Loucy (cell line): ENCODE measurements around the gene ACLY.

Source experiments
- H2AFZ ChIP-seq: fragments of 200-600 bp; sonication (generic); 2 replicates; pipeline ENCODE4 v1.6.0; 2016; ENCODE audit warnings: antibody characterized with exemption, mild to moderate bottlenecking, low read length, moderate library complexity
- H3F3A ChIP-seq: fragments of 200-600 bp; 2 replicates; pipeline ENCODE4 v1.6.0; 2016; ENCODE audit warnings: antibody characterized with exemption, low read depth, mild to moderate bottlenecking
- H3K27me3 ChIP-seq: fragments of 200-600 bp; sonication (generic); 2 replicates; pipeline ENCODE4 v1.6.1; 2014; ENCODE audit warnings: low read length, mild to moderate bottlenecking; ENCODE audit not compliant: insufficient read depth, poor library complexity, severe bottlenecking
- H3K36me3 ChIP-seq: fragments of 200-600 bp; sonication (generic); 2 replicates; pipeline ENCODE4 v1.6.1; 2016; ENCODE audit warnings: low read length; ENCODE audit not compliant: insufficient read depth
- H3K4me1 ChIP-seq: fragments of 200-600 bp; sonication (generic); 2 replicates; pipeline ENCODE4 v1.5.1; 2014; ENCODE audit warnings: low read length, mild to moderate bottlenecking; ENCODE audit not compliant: insufficient read depth, poor library complexity, severe bottlenecking
- H3K4me2 ChIP-seq: fragments of 200-600 bp; sonication (generic); 2 replicates; pipeline ENCODE4 v1.6.0; 2014; ENCODE audit warnings: antibody characterized with exemption, low read length, low read depth, mild to moderate bottlenecking; ENCODE audit not compliant: poor library complexity, severe bottlenecking
- H3K4me3 ChIP-seq: fragments of 200-600 bp; sonication (generic); 2 replicates; pipeline ENCODE4 v1.5.1; 2014; ENCODE audit warnings: low read length, mild to moderate bottlenecking, mixed read lengths; ENCODE audit not compliant: poor library complexity, severe bottlenecking
- H3K79me2 ChIP-seq: fragments of 200-600 bp; sonication (generic); 2 replicates; pipeline ENCODE4 v1.6.1; 2014; ENCODE audit warnings: low read length; ENCODE audit not compliant: insufficient read depth
- H3K9ac ChIP-seq: fragments of 200-600 bp; sonication (generic); 2 replicates; pipeline ENCODE4 v1.6.0; 2014; ENCODE audit warnings: mild to moderate bottlenecking, low read depth, low read length, moderate library complexity; ENCODE audit not compliant: poor library complexity, severe bottlenecking
- H3K9me2 ChIP-seq: fragments of 200-600 bp; sonication (generic); replicated peaks from 2 replicates; pipeline ENCODE4 v1.6.1; 2016; ENCODE audit warnings: low read depth, low read length, mixed read lengths
- H3K9me3 ChIP-seq: fragments of 200-600 bp; sonication (generic); 2 replicates; pipeline ENCODE4 v1.6.1; 2014; ENCODE audit warnings: mild to moderate bottlenecking, antibody characterized with exemption, low read length, low read depth; ENCODE audit not compliant: insufficient read depth
- H4K20me1 ChIP-seq: fragments of 200-600 bp; sonication (generic); 2 replicates; pipeline ENCODE4 v1.6.0; 2014; ENCODE audit warnings: antibody characterized with exemption, low read length, mild to moderate bottlenecking; ENCODE audit not compliant: insufficient read depth, poor library complexity, severe bottlenecking
- EZH2phosphoT487 ChIP-seq: fragments of 200-600 bp; IDR thresholded peaks from 2 replicates; pipeline ENCODE4 v1.6.1; 2018; ENCODE audit warnings: antibody characterized with exemption, mild to moderate bottlenecking, moderate library complexity, borderline replicate concordance
- TF ChIP-seq, protein P1 (sequence below): fragments of 200-600 bp; sonication (generic); conservative IDR thresholded peaks from 2 replicates; pipeline ENCODE4 v1.5.1; 2014; ENCODE audit warnings: mild to moderate bottlenecking, antibody characterized with exemption, low read length

ACLY gene

DNA sequence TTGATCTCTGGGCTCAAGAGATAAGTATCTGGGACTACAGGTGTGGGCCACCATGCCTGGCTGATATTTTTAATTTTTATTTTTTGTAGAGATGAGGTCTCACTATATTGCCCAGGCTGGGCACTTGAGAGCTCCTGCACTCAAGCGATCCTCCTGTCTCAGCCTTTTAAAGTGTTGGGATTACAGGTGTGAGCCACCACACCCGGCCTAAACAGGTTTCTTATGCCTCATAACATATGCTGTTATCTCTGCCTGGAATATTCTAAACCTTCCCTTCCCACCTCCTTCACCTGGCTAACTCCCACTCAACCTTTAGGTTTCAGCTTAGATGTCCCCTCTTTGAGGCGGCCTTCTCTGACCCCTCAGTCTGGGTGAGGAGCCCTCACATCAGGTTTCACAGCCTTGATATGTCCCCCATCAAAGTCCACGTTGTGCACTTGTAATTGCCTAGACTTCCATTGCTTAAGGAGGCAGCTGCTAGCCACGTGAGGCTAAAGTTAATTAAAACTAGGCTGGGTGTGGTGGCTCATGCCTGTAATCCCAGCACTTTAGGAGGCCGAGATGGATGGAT, 39.2 kb upstream of the ACLY start:
- H3K4me1 ChIP-seq, result peaks cover 14% of the 10 kb centered on the region
- peak overlapping the region; percentile 40 for H3K9ac ChIP-seq
- peak overlapping the region; percentile 76; the same call in 1 of the 2 replicates for H2AFZ ChIP-seq
- no peaks in the 10 kb centered on the region for H3K36me3 ChIP-seq
- no peaks in the 10 kb centered on the region for H3K9me2 ChIP-seq
- H3K79me2 ChIP-seq, result no peaks in the 10 kb centered on the region
- H3K4me2 ChIP-seq, result peak overlapping the region; percentile 48
- no peaks in the 10 kb centered on the region for H3K27me3 ChIP-seq
- no peaks in the 10 kb centered on the region for H3K9me3 ChIP-seq
- no peaks in the 10 kb centered on the region for H4K20me1 ChIP-seq
- no peaks in the 10 kb centered on the region for H3F3A ChIP-seq
- H3K4me3 ChIP-seq, result no peak overlapping the region
- TF ChIP-seq, protein P1, sequence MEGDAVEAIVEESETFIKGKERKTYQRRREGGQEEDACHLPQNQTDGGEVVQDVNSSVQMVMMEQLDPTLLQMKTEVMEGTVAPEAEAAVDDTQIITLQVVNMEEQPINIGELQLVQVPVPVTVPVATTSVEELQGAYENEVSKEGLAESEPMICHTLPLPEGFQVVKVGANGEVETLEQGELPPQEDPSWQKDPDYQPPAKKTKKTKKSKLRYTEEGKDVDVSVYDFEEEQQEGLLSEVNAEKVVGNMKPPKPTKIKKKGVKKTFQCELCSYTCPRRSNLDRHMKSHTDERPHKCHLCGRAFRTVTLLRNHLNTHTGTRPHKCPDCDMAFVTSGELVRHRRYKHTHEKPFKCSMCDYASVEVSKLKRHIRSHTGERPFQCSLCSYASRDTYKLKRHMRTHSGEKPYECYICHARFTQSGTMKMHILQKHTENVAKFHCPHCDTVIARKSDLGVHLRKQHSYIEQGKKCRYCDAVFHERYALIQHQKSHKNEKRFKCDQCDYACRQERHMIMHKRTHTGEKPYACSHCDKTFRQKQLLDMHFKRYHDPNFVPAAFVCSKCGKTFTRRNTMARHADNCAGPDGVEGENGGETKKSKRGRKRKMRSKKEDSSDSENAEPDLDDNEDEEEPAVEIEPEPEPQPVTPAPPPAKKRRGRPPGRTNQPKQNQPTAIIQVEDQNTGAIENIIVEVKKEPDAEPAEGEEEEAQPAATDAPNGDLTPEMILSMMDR, result no peak
- TF ChIP-seq EZH2phosphoT487, result no peak

DNA sequence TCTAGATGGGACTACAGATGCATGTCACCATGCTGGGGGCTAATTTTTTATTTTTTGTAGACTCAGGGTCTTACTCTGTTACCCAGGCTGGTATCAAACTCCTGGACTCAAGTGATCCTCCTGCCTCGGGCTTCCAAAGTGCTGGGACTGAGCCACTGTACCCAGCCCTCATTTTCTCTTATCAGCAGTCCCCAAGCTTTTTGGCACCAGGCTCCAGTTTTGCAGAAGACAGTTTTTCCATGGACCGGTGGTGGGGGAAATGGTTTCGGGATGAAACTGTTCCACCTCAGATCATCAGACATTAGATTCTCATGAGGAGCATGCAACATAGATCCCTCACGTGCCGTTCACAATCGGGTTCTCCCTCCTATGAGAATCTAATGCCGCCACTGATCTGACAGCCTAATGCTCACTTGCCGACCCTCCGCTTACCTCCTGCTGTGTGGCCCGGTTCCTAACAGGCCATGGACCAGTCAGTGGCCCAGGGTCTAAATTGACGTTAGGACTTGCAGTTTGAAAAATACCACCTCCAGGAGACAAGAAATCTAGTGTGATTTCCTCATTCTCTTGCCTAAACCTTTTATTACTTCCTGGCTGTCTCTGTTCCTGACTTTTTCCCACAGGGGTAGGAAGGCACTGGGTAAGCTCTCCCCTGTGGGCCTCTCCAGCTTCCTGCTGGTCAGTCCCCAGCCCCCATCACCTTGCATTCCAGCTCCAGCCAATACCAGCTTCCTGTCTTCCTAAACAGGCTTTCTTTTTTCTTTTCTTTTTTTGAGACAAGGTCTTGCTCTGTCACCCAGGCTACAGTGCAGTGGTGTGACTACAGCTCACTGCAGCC, 38.5 kb upstream of the ACLY start:
- TF ChIP-seq EZH2phosphoT487, result no peak
- TF ChIP-seq, protein P1, result no peak

DNA sequence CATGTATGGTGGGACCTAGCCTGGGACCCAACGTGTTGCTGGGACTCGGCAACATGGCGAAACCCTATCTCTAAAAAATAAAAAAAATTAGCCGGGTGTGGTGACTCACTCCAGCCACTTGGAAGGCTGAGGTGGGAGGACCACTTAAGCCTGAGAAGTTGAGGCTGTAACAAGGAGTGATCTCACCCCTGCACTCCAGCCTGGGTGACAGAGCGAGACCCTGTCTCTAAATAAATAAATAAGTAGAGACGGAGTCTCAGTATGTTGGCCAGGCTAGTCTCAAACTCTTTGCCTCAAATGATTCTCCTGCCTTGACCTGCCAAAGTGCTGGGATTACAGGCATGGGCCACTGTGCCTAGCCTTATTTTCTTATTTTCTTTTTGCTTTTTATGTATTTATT, 37.8 kb upstream of the ACLY start:
- no peaks in the 10 kb centered on the region for H3K79me2 ChIP-seq
- H3K9me2 ChIP-seq, result no peaks in the 10 kb centered on the region
- TF ChIP-seq, protein P1, result no peak
- no peak for TF ChIP-seq EZH2phosphoT487
- H3K27me3 ChIP-seq, result no peaks in the 10 kb centered on the region
- no peak overlapping the region for H3K4me3 ChIP-seq
- 0 out of 2 replicates have a peak overlapping the region, but pooled peaks have one; percentile 76 for H2AFZ ChIP-seq
- H4K20me1 ChIP-seq, result no peaks in the 10 kb centered on the region
- no peaks in the 10 kb centered on the region for H3K36me3 ChIP-seq
- peak overlapping the region; percentile 40 for H3K9ac ChIP-seq
- H3F3A ChIP-seq, result no peaks in the 10 kb centered on the region
- no peak overlapping the region for H3K4me2 ChIP-seq
- H3K9me3 ChIP-seq, result no peaks in the 10 kb centered on the region
- H3K4me1 ChIP-seq, result peaks cover 14% of the 10 kb centered on the region

More for the DNA sequence above, 38.5 kb upstream of the ACLY start:
- H3K4me2 ChIP-seq, result peak overlapping the region; percentile 48
- H3K36me3 ChIP-seq, result no peaks in the 10 kb centered on the region
- H3K4me3 ChIP-seq, result no peak overlapping the region
- H2AFZ ChIP-seq, result peak overlapping the region; percentile 76
- H4K20me1 ChIP-seq, result no peaks in the 10 kb centered on the region
- H3F3A ChIP-seq, result no peaks in the 10 kb centered on the region
- H3K9ac ChIP-seq, result peak overlapping the region; percentile 40
- H3K4me1 ChIP-seq, result peaks cover 14% of the 10 kb centered on the region
- H3K9me3 ChIP-seq, result no peaks in the 10 kb centered on the region
- no peaks in the 10 kb centered on the region for H3K9me2 ChIP-seq
- no peaks in the 10 kb centered on the region for H3K79me2 ChIP-seq
- H3K27me3 ChIP-seq, result no peaks in the 10 kb centered on the region
